Muscle of arm (tissue), 12 donors: Measurements from ENCODE around the gene KDM2B. TPM values are rescaled to one million over a fixed set of nuclear protein-coding genes. Genes with fewer than 3 reads are reported as not detected.

Source experiments
- DNase-seq: peaks from one replicate; pipeline ENCODE4 v3.0.0-alpha.2; 2013
- polyA plus RNA-seq, 12 donors: library from polyadenylated mRNA; unstranded; fragments of 120-200 nt; gene quantifications; one replicate each; pipeline ENCODE4 v1.2.1, GENCODE V29; 2013; ENCODE audit not compliant: insufficient read length in 12 of 12

The KDM2B gene
- polyA plus RNA-seq, 12 donors, result 14.0 to 39.3 (median 24.8) TPM; not detected in 1

DNA sequence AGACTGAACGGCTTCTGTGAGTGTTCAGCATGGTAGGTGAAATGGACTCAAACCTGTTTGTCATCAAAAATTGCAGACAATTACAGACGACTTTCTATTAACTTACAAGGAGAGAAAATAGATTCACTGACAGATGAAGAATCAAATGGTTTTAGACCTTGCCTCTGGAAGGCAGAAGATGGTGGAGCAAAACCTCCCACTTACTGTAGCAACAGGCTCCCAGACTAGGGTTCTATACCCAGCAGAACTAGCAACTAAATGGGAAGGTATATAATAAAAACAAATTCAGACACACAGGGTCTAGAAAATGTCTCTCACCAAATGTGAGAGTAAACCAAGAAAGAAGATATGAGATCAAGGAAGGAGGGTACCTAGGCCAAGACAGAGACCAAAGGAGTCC is 144.1 kb downstream of the KDM2B start:
- DNase-seq, result no peak

DNA sequence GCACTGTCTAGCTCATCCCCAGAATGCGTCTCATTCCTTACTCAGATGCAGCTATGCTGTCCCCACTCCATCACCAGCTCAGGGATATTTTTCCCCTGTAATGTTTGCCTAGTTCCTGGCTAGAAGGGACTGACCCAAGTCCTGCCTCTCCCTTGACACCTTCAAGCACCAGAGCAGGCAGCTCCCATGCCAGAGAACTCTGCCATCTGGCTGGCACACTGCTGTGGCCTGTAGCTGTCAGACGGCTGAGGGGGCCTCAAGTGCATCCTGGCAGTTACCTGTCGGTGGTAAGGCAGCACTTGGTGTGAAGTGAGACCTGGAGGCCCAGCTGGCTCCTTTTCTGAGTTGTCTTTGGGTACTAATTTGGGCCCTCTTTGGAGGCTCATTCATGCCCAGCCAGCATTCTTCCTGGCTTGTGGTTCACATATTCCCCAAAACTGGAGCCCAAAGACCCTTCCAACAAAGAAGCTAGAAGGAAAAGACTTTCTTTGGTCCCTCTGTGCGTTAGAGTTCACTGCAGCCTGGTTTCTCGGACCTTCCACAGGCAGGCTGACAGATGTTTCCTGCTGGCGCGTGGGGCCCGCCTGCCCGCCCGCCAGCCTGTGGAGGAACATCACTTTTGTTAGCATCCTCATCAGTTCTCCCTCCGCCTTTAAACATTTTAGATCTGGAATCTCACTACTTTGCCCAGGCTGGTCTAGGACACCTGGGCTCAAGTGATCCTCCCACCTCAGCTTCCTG is 147.9 kb downstream of the KDM2B start:
- DNase-seq, result no peak

DNA sequence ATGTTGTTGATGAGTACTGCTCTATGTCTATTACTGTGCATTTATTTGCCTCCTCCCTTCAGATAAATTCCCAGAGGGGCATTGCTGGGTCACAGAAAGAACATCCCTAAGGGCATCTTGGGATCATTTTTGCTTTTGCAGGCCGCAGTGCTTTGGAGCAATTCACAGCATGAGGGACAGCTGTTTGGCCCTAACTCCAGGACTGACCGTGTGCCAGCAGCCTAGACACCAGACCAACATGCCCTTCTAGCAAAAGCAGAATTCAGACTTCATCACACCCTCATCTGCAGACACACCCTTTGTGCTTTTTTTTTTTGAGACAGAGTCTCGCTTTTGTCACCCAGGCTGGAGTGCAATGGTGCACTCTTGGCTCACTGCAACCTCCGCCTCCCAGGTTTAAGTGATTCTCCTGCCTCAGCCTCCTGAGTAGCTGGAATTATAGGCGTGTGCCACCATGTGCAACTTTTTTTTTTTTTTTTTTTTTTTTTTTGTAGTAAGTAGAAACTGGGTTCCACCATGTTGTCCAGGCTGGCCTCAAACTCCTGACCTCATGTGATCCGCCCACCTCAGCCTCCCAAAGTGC is 149.9 kb downstream of the KDM2B start:
- no peak for DNase-seq

DNA sequence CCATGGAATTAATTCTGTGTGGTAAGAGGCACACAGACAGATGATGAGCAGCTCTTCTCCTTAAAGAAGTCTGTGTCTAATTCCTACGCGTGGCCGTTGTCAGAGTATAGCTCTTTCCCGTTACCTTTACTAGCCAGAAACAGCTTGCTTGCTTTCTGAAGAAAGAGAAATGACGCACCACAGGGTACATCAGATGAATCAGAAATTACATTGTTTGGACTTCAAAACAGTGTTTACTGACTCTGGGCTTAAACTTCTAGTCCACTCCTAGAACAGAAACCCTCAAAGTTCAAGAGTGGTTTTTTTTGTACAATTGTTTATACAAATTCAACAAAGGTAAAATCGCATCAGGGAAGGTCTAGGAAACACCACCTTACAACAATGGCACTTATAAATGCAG is 151.9 kb downstream of the KDM2B start:
- DNase-seq, result no peak

DNA sequence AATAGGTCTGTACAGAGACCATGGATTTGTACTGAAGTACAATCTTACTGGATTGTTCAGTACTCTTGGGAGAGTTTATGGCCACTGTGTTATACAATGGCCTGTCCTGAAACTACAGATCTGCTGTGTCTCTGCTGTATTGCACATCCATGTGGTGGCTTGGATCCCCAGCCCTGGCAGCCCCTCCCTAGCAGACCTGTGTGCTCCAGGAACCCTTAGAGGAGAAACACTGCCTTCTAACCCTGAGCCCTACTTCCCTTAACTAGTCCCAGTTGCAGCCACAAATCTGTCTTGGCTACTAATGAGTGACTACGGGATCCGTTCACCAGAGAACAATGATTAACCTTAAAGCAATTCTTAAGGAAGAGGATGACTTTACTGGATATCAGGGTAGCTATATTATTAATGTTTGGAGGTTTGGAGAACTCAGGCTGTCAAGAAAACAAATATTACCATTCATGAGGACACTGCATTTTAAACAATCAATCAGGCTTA is 153.2 kb downstream of the KDM2B start:
- no peak for DNase-seq

DNA sequence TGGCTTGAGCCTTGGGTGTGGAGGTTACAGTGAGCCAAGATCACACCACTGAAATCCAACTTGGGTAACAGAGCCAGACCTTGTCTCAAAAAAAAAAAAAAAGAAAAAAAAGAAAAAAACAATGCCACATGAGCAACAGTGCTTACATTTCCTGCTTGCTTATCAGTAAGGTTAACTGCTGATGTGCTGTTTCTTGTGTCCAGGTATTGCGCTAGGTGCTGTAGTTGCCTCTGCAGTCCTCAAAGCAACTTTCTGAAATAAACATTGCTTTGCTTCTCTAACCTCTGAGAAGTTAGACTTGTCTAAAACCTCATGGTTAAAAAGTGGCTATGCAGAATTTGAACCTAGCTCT is 156.2 kb downstream of the KDM2B start:
- no peak for DNase-seq

DNA sequence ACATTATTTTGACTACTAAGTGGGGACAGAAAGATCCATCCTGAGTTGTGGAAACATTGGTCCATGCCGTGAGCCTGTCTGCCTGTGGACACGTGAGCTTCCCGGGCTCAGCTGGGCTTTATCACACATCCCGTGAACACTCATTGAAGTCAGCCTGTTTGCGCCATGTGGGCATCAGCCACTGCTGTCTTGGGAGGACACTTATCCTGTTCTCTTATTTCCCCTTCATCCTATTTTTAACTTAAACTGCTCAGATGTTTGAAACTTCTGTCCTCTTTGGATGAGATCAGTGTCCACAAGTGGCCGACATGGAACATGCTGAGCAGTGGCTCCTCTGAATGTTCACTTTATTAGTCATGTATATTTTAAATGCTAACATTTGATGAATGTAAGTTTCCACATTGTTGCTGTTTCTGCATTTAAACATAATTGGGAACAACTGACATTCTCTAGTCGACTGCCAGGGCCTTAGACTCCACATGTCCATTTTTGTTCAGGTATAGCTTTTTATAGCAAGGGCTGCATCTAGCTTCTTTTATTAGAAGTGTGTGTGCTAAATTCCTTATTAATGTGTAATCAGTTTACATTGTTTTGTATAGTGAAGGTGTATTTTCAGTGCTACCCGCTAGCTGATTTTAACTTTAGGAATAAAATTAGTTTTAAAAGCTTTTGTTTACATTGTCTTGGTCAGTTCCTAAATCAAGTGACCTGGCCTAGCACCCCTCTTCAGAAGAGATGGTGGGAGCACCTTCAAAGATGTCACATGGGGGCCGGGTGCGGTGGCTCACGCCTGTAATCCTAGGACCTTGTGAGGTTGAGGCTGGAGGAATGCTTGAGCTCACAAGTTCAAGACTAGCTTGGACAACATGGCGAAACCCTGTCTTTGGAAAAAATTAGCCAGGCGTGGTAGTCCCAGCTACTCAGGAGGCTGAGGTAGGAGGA is 156.9 kb downstream of the KDM2B start:
- no peak for DNase-seq

DNA sequence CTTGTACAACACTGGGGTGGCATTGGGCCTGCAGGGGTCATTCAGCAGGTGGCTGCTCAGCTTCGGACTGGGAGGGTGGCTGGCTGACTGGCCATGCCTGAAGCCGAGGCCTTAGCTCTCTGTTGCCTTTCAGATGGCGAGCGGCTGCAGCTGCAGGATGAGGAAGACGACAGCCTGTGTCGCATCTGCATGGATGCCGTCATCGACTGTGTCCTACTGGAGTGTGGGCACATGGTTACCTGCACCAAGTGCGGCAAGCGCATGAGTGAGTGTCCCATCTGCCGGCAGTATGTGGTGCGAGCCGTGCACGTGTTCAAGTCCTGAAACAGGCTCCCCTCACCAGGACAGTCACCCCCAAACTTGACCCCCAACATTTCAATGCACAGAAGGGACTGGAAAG is 157.6 kb downstream of the KDM2B start:
- no peak for DNase-seq

DNA sequence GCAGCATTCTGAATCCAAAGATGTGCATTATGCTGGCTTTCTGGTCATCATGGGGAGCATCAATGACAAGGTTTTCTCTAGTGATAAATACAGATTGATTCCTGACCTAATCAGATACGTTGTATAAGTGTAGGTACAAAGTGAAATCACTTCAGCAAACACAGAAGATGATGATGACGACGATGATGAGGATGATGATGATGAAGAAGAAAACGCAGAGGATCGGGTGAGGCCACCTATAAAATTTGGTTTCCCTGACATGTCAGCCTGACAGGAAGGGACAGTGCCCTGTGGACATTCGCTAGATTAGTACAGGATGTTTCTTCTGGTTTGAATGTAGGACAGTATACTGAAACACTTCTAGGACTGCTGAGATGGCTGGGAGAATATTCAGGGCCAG is 160.7 kb downstream of the KDM2B start:
- no peak for DNase-seq

DNA sequence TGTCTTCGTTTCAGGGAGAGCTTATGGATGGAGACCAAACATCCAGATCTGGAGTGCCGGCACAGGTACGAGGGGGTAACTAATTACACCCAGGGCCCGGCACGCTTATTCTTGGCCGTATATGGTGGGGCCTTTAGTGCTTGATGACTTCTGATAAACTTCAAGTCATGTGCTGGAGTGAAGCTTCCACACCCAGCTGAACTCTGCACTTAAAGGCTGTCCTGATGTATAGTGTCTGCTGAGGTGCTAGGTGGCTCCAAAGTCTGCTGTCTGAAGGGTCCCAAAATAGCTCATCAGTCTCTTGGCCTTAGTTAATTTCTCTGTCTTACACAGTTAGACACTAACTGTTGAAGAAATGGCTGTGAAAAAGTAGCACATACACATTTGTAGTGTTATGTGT is 163.0 kb downstream of the KDM2B start:
- no peak for DNase-seq

DNA sequence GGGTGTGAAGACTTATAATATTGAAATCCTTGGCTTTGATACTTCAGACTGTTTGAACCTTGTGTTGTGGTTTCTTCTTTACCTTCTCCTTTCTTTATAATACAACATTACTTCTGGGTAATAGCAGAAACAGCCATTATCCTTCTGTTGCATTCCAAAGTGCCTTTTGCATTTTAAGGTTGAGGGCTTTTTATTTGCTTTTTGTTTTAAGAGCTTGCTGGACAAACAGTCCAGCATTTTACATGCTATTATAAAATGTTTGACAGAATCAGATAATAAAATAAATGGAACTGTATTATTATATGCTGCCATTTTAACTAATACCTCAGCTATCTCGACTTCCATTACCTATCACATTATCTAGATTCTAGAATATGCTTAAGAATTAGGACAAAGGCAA is 166.9 kb downstream of the KDM2B start:
- no peak for DNase-seq

DNA sequence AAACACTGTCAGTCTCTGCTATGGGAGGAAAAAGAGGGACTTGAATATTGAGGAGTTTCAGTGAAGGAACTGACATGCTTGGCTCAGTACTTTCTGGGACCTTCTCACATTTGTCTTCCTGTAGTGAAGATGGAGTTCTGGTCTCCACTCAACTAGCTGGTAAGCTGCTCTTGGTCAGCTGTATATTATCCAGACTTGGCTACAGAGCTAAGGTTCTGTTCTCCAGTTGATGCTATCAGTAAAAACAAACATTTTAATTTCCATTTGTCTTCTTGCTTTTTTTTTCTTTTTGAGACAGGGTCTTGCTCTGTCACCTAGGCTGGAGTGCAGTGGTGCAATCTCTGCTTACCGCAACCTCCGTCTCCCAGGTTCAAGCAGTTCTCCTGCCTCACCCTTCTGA is 175.6 kb downstream of the KDM2B start:
- DNase-seq, result no peak

DNA sequence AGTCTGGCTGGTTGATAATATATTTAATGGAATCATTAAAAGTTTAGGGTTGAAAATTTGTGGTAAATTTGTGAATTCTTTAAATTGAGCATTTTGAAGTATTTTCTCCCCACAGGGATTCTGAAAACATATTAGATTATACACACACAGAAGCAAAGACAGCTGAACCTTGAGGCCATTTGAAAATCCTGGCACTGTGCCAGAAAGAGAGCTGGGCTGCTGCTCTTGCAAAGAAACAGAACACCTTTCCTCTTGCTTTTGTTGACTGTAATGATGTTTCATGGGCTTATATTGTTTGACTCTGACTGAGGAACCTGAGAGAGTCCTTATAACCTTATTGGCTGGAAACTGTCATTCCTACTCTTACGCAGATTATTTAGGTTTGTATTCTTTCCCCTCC is 176.1 kb downstream of the KDM2B start:
- peak; percentile 11 for DNase-seq

DNA sequence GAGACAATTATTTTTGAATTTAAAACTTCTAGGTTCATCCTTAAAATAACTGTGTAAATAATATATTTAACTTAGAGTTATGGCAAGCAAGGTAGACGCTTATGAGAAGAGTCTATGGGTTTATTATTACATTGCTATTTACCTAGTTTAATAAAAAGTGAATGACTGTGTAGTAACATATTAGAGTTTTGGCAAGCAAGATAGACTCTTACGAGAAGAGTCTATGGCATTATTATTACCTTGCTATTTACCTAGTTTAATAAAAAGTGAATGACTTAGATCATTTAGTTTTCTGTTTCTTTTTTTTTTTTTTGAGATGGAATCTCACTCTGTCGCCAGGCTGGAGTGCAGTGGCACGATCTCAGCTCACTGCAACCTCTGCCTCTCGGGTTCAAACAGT is 177.1 kb downstream of the KDM2B start:
- no peak for DNase-seq

DNA sequence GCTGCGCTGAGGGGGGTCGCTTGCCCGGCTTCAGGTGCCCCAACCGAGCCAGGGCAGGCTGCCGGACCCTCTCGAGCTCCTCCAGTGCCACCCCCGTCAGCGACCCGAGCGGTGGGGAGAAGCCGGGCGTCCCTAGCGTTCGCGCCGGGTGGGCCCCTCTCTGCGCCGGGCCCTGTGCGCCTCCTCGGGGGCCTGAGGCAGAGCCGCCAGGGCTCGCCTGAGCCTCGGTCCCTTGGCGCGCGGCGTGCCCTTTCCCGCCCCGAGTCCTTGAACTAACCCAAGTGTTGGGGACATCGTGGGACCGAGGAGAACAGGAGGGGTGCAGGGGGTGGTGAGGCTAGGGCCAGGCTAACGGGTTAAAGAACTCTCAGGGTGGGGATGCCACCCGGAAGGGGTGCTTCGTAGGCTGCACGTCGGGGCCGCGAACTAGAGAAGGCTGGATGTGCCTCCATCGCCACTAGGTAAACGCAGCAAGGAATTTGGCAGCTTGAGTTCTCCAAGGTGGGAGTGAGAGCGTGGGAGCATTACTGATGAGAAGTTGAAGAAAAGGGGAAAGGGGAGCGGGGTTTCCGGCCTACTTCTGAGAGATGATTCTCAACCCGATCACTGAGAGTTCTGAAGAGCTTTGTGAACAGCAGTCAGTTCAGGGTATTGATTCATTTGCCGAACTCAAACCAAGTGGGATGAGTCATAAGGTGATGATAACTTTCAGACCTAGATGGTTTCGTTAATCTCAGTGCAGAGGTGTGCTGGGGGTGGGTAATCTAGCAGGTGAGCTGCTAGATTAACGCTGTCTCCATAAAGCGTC is 180.3 kb downstream of the KDM2B start:
- DNase-seq, result peak; percentile 33

DNA sequence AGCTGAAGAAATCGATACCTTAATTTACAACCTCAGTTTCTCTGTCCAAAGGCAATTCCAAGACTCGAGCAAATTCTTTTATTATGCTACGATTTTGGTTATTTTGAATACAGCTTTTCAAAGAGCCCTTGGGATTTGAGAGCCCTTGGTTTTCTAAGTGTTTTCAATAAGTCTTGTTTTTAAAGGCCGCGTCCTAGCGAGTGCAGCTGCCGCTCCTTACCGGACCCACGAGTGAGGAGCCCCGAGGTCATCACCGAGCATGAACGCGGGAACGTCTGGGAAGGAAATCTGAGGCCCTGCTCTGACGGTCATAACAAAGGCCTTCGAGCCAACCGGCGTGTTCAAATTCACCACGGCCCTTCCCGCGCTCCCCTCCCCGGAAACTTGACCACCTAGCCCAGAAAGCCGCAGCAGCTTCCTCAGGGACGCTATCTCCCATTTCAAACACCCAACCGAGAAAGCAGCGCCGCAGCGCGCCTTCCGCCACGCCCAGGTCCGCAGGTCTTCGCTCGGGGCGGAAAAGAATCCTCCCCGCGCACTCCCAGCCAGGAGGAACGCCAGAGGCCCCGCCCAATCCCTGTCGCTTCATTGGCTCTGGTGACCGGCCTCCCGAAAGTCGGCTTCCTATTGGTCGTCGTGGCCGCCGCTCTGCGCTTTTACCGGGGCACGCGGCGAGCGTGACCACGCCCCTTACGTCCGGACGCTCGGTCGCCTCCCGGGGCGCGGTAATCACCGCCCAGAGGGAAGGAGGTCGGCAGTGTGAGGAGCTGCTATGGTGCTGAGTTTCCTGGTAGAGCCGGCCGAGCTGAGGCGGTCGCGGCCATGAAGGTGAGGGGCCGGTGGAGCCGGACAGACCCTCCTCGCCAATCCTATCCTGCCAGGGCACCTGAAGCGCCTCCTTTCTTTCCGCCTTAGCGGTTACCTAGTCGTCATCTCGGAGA is 181.2 kb downstream of the KDM2B start, which contains the start of gene RNF34:
TSS of gene RNF34 (plus strand) at position 728 of the 941 bp plus-strand sequence. CDS start at position 823, 95 bp downstream.
- DNase-seq, result peak; percentile 99

DNA sequence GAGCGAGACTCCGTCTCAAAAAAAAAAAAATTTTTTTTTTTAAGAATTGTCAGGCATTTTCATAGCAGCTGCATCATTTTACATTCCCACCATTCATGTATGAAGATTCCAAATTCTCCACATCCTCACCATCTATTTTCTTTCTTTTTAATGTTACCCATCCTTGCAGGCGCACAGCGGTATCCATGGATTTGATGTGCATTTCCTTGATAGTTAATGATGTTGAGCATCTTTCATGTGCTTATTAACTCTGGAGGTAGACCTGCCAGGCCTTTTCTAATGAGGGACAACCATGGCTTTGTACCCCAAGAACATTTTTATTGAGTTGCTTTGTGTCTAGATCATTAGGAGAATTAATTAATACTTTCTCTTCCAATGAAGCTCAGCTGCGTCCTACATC is 182.5 kb downstream of the KDM2B start:
- DNase-seq, result no peak

DNA sequence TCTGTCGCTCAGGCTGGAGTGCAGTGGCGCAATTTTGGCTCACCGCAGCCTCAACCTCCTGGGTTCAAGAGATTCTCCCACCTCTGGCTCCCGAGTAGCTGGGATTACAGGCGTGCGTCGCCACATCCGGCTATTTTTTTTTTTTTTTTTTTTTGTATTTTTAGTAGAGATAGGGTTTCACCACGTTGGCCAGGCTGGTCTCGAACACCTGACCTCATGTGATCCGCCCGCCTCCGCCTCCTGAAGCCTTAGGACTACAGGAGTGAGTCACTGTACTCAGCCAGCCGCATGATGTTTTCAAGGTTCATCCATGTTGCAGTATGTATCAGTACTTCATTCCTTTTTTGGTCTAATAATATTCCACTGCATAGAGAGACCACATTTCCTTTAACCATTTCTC is 183.3 kb downstream of the KDM2B start:
- no peak for DNase-seq

DNA sequence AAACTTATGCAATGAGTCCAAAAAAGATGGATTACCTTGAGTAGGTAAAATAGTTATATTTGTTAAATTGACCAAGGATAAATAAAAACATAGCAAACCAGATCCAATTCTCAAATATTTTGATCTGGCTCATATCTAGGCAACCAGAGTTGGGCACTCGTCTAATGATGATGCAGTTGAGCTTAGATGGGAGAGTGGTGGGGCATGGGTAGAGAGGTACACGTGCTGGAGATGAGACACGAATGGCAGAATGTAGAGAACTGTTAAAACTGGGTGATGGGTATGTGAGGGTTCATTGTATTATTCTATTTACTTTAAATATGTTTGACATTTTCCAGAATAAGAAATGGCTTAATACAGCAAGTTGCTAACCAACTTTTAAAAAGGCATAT is 188.5 kb downstream of the KDM2B start:
- no peak for DNase-seq

DNA sequence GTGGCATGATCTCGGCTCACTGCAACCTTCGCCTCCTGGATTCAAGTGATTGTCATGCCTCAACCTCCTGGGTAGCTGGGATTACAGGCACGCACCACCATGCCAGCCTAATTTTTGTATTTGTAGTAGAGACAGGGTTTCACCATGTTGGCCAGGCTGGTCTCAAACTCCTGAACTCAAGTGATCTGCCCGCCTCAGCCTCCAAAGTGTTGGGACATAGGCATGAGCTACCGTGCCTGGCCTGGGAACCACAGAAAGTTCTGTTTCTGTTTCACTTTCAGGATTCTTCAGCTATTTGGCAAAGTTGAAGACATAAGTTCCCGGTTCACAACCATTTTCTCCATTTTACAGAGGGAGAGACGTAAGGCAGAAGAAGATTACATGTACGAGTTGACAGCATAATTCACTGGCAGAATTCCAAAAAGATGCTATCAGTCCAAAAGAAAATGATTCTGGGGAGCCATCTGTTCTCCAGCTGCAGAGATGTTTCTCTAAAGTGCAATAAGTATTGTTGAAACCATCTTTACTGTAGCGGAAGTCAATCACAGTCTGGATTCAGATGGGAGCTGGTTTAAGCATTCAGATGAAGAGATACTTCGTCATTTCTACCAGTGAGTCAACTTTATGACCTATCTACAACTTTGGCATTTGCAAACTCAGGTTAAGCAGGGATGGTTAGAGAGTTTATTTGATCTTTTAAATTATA is 189.1 kb downstream of the KDM2B start:
- DNase-seq, result peak; percentile 25
